Islet of Langerhans (tissue), 1 donor: Measurements from ENCODE around the gene TMEM41B.
"Not testable (repeated sequence)": the region's sequence is repeated elsewhere in the genome, so short reads cannot be mapped to it uniquely, and the experiment has no call there.

Experiments used
- FAIRE-seq: peaks from one replicate; lab custom pipeline; 2011; peaks lifted over from hg19 to GRCh38; lab: Jason Lieb, UNC

The TMEM41B gene, protein sequence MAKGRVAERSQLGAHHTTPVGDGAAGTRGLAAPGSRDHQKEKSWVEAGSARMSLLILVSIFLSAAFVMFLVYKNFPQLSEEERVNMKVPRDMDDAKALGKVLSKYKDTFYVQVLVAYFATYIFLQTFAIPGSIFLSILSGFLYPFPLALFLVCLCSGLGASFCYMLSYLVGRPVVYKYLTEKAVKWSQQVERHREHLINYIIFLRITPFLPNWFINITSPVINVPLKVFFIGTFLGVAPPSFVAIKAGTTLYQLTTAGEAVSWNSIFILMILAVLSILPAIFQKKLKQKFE

DNA sequence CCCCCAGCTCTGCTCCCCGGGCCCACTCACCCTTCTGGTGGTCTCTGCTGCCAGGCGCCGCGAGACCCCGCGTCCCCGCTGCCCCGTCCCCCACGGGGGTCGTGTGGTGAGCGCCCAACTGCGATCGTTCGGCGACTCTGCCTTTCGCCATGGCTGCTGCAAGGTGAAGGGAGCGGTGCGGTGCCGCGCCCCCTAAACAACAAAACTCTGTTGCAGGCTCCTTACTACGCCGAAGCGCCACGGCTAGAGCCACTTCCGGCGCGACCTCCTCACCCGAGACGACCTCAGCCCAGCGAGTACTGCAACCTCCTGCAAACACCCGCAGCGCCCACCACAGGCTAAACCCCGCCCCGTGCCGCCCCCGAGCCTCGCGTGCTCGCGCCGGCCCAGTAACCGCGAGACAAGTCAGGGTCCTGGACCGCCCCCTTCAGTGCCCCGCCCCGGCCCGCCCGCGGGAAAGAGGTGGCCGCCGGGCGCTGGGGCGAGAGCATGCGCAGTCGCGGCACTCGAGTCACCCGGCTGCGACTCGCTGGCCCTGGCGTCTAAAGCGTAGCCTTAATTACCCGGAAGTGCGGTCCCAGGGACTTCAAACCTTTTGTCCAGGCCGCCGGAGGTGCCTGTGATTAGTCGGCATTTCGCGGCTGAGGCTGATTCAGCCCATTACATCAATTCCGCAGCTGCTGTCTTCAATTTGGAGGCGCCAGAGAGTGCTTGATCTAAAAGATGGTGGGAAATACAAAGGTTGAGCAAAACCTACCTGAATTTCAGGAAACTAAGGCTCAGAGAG is at the start of gene TMEM41B:
TSS of gene TMEM41B (minus strand) at position 303 of the 787 bp plus-strand sequence. CDS start at position 151, 152 bp downstream.
- FAIRE-seq = no peak

DNA sequence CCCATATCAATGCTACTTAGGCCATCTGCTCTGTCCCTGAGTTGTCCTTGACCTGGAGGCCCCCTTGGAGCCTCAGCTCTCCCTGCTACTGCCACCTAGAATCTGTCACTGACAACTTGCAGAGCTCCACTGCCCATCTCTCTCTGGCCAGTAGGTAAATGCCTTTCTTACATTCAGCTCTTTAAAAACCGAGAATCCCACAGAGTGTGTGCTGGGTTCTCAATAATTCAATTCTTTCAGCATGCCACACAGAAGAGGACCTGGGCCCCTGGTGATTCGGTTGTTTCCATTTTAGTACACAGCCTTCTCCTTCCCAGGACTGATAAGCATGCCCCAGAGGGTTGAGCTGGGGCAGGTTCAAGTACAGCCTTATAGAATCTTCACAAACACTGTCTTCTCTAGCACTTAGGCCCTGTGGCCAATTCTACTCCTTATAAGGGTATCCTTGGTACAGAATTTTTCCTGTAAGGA is 48.0 kb upstream of the TMEM41B start:
- FAIRE-seq = no peak

DNA sequence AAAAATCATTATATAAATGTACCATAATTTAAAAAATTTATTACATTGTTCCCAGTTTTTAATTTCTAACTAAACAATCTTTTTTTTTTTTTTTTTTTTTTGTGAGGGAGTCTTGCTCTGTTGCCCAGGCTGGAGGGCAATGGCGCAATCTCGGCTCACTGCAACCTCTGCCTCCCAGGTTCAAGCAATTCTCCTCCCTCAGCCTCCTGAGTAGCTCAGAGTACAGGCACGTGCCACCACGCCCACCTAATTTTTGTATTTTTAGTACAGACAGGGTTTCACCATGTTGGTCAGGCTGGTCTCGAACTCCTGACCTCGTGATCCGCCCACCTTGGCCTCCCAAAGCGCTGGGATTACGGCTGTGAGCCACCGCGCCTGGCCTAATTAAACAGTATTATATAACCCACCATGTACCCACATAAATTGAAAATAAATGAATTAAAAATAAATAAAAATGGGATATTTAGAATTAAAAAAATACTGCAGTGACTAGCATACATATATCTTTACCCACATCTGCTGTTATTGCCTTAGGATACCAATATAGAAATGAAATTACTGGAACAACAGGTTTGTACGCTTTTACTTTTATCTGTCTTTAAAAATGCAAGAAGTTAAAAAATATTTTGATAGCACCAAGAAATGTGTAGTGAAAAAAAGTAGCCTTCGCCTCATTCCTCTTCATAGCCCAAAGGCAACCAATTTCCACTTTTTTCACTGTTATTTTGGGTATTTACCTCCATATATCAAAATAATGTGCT is 46.6 kb upstream of the TMEM41B start:
- FAIRE-seq = not testable (repeated sequence)

DNA sequence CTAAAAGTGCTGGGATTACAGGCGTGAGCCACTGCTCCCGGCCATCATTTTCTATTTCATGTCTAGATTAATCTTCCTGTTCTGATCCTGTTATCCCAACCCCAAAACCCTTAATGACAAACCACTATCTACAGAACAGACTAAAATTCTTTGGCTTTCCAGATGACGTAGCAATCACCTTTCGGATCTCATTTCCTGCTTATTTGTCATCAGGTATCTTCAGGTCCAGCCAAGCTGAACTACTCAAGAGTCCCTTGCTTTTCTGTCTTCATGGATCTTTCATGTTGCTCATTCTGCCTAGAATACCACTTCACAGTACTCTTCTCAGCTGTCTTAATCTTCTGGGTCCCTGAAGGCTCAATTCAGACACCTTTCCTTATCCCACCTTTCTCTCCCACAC is 42.6 kb upstream of the TMEM41B start:
- FAIRE-seq = no peak

DNA sequence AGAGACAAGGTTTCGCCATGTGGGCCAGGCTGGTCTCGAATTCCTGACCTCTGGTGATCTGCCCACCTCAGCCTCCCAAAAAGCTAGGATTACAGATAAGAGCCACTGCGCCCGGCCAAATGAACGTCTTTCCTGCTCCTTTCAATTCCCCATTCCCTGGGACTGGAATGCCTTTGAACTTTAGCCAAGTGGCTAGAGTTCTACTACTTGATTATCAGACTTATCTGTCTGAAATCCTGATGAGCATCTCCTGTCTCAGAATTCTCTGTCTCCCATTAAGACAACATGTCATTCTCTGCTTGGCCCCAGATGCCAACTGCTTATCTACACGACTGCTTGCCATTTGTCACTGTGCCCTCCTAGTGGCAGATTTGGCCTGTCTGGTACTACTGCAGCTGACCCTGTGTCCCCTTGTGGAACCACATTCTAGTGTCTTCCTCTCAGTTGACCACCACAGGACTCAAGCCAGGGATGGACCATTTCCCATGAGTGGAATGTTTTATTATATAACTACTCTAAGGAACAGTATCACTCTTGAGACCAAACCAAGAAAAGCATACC is 37.0 kb upstream of the TMEM41B start:
- no peak for FAIRE-seq

DNA sequence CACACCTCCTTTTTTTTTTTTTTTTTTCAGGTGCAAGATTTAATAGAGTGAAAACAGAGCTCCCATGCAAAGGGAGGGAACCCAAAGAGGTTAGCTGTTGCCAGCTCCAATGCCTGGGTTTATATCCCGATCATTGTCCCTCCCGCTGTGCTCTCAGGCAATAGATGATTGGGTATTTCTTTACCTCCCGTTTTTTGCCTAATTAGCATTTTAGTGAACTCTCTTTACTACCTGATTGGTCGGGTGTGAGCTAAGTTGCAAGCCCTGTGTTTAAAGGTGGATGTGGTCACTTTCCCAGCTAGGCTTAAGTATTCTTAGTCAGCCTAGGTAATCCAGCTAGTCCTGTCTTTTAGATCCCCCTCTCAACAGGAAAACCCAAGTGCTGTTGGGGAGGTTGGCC is 33.4 kb upstream of the TMEM41B start:
- FAIRE-seq = not testable (repeated sequence)

DNA sequence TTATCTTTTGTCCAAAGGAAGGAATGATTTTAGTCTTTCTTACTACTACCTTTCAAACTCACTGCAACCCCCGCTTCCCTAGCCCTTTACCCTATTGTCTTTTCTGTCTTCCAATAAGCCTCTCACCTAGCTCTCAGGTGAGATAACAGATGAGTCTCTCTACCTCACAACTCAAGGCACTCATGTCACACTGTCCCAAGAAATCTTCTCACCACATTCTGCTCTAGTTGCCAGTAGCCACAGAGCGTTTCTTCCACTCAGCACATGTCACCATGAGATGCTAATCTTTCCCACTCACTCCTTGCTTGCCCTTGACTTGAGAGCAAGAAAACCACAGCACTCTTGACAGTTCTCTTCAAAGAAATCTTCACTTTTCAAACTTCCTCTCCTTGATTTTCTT is 32.7 kb upstream of the TMEM41B start:
- FAIRE-seq = no peak

DNA sequence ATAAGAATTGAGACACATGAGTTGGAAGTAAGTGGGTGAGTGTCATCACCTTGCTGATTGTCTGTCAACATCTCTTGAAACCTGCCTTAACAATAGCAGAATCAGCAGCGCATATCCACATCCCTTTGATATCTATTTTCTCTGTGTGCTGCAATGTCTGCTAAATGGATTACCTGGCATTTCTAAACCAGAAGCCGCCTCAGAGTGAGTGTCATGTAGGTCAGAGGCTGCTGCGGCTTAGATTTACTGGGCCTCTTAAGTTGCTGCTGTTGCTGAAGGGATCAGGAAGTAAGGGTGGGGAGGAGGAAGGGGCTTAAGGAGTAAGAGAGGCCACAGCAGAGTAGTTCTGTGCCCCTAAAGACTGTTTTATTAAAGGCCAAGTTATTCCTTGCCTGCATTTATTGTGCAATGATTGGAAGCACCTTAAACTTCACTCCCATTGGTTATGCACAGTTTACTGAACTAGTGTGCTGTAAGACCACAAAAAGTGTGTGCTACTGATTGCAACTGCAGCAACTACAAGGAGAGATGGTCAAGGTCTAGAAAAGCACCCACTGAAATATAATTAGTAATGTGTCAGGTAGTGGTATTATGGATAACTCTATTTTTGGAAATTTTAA is 29.8 kb upstream of the TMEM41B start:
- FAIRE-seq = no peak

DNA sequence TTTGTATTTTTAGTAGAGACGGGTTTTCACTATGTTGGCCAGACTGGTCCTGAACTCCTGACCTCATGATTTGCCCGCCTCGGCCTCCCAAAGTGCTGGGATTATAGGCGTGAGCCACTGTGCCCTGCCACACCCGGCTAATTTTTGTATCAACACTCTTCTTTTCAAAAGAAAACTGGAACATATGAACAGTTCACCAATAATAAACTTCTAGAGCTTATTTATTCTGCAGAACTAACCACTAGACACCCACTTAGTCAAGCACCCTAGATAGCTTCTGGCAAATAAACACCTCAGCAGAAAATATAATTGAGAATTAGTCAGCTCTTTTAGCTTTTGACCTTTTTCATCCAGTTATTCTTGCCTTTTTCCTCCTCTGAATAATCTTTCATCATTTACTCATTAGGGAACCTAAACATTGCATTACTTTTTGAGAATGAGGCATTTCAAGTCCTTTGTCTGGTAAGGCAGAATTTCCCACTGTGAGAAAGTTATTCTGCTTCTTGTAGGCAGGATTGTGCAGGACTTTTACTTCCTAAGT is 27.3 kb upstream of the TMEM41B start:
- no peak for FAIRE-seq

DNA sequence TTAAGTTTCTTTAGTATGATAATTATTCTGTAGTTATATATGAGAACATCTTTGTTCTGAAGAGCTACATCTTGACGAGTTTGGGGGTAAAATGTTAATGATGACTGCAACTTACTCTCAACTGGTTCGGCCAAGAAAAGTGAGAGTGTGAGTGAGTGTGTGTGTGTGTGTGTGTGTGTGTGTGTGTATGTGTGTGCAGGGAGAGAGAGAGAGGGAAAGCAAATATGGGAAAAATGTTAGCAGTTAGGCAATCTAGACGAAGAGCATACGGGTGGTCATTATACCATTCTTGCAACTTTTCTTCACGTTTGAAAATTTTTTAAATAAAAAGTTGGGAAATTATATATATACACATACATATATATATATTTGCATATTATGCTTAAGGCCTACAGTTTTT is 18.3 kb upstream of the TMEM41B start:
- FAIRE-seq = no peak

DNA sequence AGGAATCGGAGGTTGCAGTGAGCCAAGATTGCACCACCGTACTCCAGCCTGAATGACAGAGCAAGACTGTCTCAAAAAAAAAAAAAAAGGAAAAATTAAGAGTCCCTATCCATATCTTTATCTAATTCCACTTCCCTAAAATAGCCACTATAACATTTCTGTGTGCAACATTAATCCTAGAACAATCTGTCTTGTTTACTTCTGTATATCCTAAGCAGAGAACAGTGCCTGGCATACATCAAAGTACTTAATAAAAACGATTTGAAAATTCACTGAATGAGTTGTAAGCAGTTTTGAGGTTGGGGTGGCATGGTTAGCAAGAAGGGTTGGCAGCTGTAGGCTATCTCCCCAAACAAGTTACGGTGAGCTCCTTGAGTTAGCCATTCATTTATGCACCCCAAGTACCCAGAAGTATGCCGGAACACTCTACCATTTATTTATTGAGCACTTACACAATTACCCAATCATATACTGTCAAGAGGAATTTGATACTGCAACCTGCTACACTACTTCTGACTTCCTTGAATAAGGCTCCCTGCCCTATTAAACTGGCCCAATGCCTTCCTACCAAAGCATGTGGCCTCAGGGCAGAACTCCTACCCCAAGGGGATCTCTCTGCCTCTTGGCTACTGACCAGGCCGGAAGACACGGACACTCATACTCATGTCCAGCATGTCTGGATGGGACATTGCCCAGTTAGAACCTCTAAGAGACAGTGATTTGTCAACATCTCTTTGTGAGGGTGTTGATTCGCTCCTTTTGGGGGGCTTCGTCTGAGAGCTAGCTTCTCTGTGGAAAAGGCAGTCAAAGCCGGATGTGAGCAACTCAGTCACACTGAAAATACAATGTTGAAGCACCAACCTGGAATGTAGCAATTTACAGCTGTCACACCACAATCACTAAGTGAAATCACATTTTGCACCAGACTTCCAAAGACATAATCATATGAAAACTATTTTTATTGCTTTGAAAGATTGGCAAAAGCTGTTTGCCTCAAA is 16.3 kb upstream of the TMEM41B start:
- no peak for FAIRE-seq

DNA sequence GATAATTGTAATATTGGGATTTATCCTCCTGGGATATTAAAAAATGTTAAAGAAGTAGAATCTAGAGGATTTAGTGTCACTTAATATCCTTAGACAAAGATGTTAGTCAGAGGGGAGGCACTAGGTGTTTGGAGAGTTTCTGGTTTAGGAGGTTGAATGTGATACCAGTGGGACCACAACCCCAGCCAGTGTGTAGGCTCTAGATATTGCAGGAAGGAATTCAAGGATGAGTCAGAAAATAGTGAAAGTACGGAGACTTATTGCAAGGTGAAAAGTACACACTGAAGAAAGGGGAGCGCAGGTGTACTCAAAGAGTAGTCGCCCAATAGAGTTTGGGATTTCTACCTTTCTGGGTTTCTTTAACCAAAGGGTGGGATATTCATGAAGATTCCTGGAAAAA is 5.7 kb upstream of the TMEM41B start:
- FAIRE-seq = no peak

DNA sequence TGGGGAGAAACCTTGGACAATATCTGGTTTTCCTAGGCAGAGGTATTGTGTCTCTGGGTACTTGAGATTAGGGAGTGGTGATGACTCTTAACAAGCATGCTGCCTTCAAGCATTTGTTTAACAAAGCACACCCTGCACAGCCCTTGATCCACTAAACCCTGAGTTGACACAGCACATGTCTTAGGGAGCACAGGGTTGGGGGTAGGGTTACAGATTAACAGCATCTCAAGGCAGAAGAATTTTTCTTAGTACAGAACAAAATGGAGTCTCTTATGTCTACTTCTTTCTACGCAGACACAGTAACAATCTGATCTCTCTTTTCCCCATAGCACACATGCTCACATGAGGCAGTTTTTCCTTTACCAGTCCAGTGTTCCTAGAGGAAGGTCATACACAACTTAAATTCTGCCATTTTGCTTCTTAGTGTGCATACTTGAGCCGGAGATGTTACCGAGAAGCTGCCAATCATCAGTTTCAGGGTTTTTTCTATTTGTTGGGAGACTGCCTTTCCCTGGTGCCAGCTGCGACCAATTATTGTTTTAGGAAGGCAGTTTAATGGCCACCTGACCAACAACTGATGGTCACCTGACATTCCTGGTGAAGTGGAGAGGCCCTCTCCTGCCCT is 5.1 kb upstream of the TMEM41B start:
- not testable (repeated sequence) for FAIRE-seq

DNA sequence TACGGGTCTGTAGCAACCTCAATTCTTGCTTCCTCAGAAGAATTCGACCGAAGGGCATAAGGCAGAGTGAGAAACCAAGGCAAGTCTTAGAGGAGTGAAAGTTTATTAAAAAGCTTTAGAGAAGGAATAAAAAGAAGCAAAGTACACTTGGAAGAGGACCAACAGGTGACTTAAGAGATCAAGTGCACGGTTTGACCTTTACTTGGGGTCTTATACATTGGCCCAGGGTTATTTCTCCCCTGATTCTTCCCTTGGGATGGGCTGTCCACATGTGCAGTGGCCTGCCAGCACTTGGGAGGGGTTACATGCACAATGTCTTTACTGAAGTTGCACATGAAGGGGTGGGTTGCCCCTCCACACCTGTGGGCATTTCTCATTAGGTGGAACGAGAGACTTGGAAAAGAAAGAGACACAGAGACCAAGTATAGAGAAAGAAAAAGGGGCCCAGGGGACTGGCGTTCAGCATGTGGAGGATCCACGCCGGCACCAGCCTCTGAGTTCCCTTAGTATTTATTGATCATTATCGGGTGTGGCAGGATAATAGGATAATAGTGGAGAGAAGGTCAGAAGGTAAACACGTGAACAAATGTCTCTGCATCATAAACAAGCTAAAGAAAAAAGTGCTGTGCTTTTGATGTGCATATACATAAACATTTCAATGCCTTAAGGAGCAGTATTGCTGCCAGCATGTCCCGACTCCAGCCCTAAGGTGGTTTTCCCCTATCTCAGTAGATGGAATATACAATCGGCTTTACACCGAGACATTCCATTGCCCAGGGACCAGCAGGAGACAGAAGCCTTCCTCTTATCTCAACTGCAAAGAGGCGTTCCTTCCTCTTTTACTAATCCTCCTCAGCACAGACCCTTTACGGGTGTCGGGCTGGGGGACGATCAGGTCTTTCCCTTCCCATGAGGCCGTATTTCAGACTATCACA is 4.3 kb upstream of the TMEM41B start:
- not testable (repeated sequence) for FAIRE-seq

DNA sequence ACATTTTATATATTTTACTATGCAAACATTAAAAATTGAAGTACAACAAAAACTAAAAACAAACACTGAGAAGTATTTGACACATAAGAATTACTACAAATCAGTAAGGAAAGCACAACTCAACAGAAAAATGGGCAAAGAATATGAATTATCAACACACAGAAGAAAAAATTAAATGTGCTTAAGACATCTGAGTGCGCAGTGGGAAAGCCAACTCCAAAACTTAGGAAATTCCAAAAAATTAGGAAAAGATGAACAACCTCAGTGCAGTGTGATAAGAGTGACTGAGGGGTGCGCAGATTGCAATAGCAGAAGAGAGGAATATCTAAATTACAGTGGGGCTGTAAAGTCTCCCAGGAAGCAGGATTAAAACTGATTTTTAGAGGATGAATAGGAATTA is 1.9 kb upstream of the TMEM41B start:
- no peak for FAIRE-seq

DNA sequence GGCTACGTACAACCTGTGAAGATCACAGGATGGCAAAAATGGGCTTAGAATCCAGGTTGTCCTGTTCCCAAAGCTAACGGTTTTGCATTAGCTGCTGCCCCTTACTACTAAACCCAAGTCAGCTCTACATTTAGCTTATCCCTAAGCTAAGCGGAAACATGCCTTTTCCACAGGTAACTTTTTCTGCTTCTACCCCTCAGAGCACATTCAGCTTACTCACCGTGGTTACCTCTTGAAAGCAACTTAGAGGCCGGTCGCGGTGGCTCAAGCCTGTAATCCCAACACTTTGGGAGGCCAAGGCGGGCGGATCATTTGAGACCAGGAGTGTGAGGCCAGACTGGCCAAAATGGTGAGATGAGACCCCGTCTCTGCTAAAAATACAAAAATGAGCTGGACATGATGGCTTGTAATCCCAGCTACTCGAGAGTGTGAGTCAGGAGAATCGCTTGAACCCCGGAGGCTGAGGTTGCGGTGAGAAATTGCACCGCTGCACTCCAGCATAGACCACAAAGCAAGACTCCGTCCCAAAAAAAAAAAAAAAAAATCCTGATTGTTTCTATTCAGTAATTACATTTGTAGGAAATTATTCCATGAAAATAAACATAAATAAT is 790 bp upstream of the TMEM41B start:
- FAIRE-seq = no peak

DNA sequence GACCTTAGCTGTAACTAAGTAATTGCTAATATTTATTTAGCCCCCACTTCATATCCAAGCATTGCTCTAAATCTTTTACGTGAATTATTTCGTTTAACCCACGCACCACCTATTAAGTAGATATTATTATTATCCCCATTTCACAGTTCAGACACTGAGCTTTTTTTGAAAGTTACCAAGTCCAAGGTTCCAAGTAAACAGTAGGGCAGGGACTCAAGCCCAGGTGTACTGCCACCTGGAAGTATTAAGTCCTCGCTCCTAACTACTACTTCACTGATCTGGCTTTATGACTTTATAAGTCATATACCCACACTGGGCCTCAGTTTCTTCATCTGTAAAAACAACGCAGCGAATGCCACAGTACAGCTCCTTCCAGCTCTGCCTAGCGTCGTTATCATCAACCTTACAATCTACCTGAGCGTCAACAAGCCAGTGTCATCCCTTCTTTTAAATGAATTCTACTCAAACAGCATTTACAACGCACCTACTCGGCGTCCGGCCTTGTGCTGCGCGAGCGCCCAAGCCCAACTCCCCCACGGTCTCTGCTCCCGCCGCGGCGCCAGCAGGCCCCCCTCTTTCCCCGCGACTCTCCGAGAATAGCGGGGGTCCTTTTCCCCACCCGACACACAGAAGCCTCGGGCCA is 624 bp downstream of the TMEM41B start:
- no peak for FAIRE-seq
